ENCODE results near the gene CLCN6. TPM values are rescaled to one million over a fixed set of nuclear protein-coding genes. Genes with fewer than 3 reads are reported as not detected.

The CLCN6 gene
- polyA plus RNA-seq, 4 donors = 9.2 to 20.9 (median 12.1) TPM

GRCh38 chr1:11856698-11857097, 50.7 kb downstream of the CLCN6 start:
- H3K36me3 ChIP-seq (ENCODE audit: control insufficient read depth in 3 of 3, insufficient read depth in 2 of 3, low read depth in 1 of 3, low read length in 3 of 3) = no peaks in the 10 kb centered on the region
- 61 to 64% (median 63%) methylated on average over 3 of the region's 3 CpGs for WGBS, 3 donors
- no peak for DNase-seq

GRCh38 chr1:11857164-11857851, 51.3 kb downstream of the CLCN6 start:
- no peaks in the 10 kb centered on the region for H3K9me3 ChIP-seq (ENCODE audit: control insufficient read depth in 2 of 2, insufficient read depth in 1 of 2, low read depth in 1 of 2, low read length in 1 of 2)
- peaks cover 0 to 5% (median 0%) of the 10 kb centered on the region in 3 donors for H3K4me1 ChIP-seq (ENCODE audit: control insufficient read depth in 3 of 3, insufficient read depth in 2 of 3, low read depth in 1 of 3, low read length in 2 of 3)
- DNase-seq = no peak
- no peak overlapping the region for H3K27ac ChIP-seq (ENCODE audit: low read depth in 1 of 3, low read length in 2 of 3)
- peaks cover 2 to 27% (median 24%) of the 10 kb centered on the region in 3 donors for H3K27me3 ChIP-seq (ENCODE audit: control insufficient read depth in 3 of 3, insufficient read depth in 3 of 3, low read length in 3 of 3)
- no peak overlapping the region for H3K4me3 ChIP-seq (ENCODE audit: low read depth in 1 of 3, low read length in 3 of 3)
- 33 to 40% (median 38%) methylated on average over 10 of the region's 10 CpGs for WGBS, 3 donors
- FAIRE-seq = no peak
- no peaks in the 10 kb centered on the region for H3K36me3 ChIP-seq (ENCODE audit: control insufficient read depth in 3 of 3, insufficient read depth in 2 of 3, low read depth in 1 of 3, low read length in 3 of 3)

More at GRCh38 chr1:11856698-11857097, 50.7 kb downstream of the CLCN6 start:
- Histone ChIP-seq H3K27me3 (ENCODE audit: control insufficient read depth in 3 of 3, insufficient read depth in 3 of 3, low read length in 3 of 3) (peaks cover 2 to 27% (median 23%) of the 10 kb centered on the region in 3 donors), H3K27ac (ENCODE audit: low read depth in 1 of 3, low read length in 2 of 3) (no peak overlapping the region), H3K4me1 (ENCODE audit: control insufficient read depth in 3 of 3, insufficient read depth in 2 of 3, low read depth in 1 of 3, low read length in 2 of 3) (peaks cover 0 to 5% (median 0%) of the 10 kb centered on the region in 3 donors), H3K4me3 (ENCODE audit: low read depth in 1 of 3, low read length in 3 of 3) (no peak overlapping the region), H3K9me3 (ENCODE audit: control insufficient read depth in 2 of 2, insufficient read depth in 1 of 2, low read depth in 1 of 2, low read length in 1 of 2) (no peaks in the 10 kb centered on the region)
- no peak for FAIRE-seq

- DNase-seq = no peak
These were observed 52.2 kb downstream of the CLCN6 start for GRCh38 chr1:11858158-11858557.

GRCh38 chr1:11858613-11858967, 52.6 kb downstream of the CLCN6 start, which contains the start of gene NPPB:
Gene NPPB (minus strand): TSS chr1:11858945. CDS start chr1:11858833, 112 bp downstream.
- H3K4me3 ChIP-seq (ENCODE audit: low read depth in 1 of 3, low read length in 3 of 3) = no peak within 1 kb of the TSS
- no peaks in the 10 kb centered on the region for H3K36me3 ChIP-seq (ENCODE audit: control insufficient read depth in 3 of 3, insufficient read depth in 2 of 3, low read depth in 1 of 3, low read length in 3 of 3)
- peaks cover 2 to 27% (median 23%) of the 10 kb centered on the region in 3 donors for H3K27me3 ChIP-seq (ENCODE audit: control insufficient read depth in 3 of 3, insufficient read depth in 3 of 3, low read length in 3 of 3)
- no peak for DNase-seq
- H3K27ac ChIP-seq (ENCODE audit: low read depth in 1 of 3, low read length in 2 of 3) = no peak within 1 kb of the TSS
- H3K4me1 ChIP-seq (ENCODE audit: control insufficient read depth in 3 of 3, insufficient read depth in 2 of 3, low read depth in 1 of 3, low read length in 2 of 3) = peaks cover 0 to 5% (median 0%) of the 10 kb centered on the region in 3 donors
- H3K9me3 ChIP-seq (ENCODE audit: control insufficient read depth in 2 of 2, insufficient read depth in 1 of 2, low read depth in 1 of 2, low read length in 1 of 2) = no peaks in the 10 kb centered on the region
- FAIRE-seq = no peak
- WGBS, 3 donors = 21 to 24% (median 22%) methylated on average over 16 of the region's 16 CpGs

More at GRCh38 chr1:11858158-11858557, 52.2 kb downstream of the CLCN6 start:
- H3K27ac ChIP-seq (ENCODE audit: low read depth in 1 of 3, low read length in 2 of 3) = no peak overlapping the region
- no peak for FAIRE-seq
- no peaks in the 10 kb centered on the region for H3K9me3 ChIP-seq (ENCODE audit: control insufficient read depth in 2 of 2, insufficient read depth in 1 of 2, low read depth in 1 of 2, low read length in 1 of 2)
- H3K27me3 ChIP-seq (ENCODE audit: control insufficient read depth in 3 of 3, insufficient read depth in 3 of 3, low read length in 3 of 3) = peaks cover 2 to 27% (median 23%) of the 10 kb centered on the region in 3 donors
- no peak overlapping the region for H3K4me3 ChIP-seq (ENCODE audit: low read depth in 1 of 3, low read length in 3 of 3)
- peaks cover 0 to 5% (median 0%) of the 10 kb centered on the region in 3 donors for H3K4me1 ChIP-seq (ENCODE audit: control insufficient read depth in 3 of 3, insufficient read depth in 2 of 3, low read depth in 1 of 3, low read length in 2 of 3)
- 70 to 83% (median 76%) methylated on average over 11 to 14 of the region's 14 CpGs for WGBS, 3 donors
- no peaks in the 10 kb centered on the region for H3K36me3 ChIP-seq (ENCODE audit: control insufficient read depth in 3 of 3, insufficient read depth in 2 of 3, low read depth in 1 of 3, low read length in 3 of 3)

GRCh38 chr1:11858968-11859871, 53.2 kb downstream of the CLCN6 start:
- DNase-seq (peak; percentile 32 to 86), FAIRE-seq (no peak)
- WGBS, 3 donors = 4 to 5% (median 4%) methylated on average over 41 to 53 of the region's 53 CpGs
- Histone ChIP-seq H3K4me3 (ENCODE audit: low read depth in 1 of 3, low read length in 3 of 3) (no peak overlapping the region), H3K36me3 (ENCODE audit: control insufficient read depth in 3 of 3, insufficient read depth in 2 of 3, low read depth in 1 of 3, low read length in 3 of 3) (no peaks in the 10 kb centered on the region), H3K9me3 (ENCODE audit: control insufficient read depth in 2 of 2, insufficient read depth in 1 of 2, low read depth in 1 of 2, low read length in 1 of 2) (no peaks in the 10 kb centered on the region), H3K27me3 (ENCODE audit: control insufficient read depth in 3 of 3, insufficient read depth in 3 of 3, low read length in 3 of 3) (peaks cover 2 to 29% (median 23%) of the 10 kb centered on the region in 3 donors), H3K27ac (ENCODE audit: low read depth in 1 of 3, low read length in 2 of 3) (no peak overlapping the region), H3K4me1 (ENCODE audit: control insufficient read depth in 3 of 3, insufficient read depth in 2 of 3, low read depth in 1 of 3, low read length in 2 of 3) (peaks cover 0 to 5% (median 0%) of the 10 kb centered on the region in 3 donors)

GRCh38 chr1:11860083-11860482, 54.1 kb downstream of the CLCN6 start:
- FAIRE-seq = no peak
- Histone ChIP-seq H3K36me3 (ENCODE audit: control insufficient read depth in 3 of 3, insufficient read depth in 2 of 3, low read depth in 1 of 3, low read length in 3 of 3) (no peaks in the 10 kb centered on the region), H3K27ac (ENCODE audit: low read depth in 1 of 3, low read length in 2 of 3) (no peak overlapping the region), H3K9me3 (ENCODE audit: control insufficient read depth in 2 of 2, insufficient read depth in 1 of 2, low read depth in 1 of 2, low read length in 1 of 2) (no peaks in the 10 kb centered on the region), H3K4me1 (ENCODE audit: control insufficient read depth in 3 of 3, insufficient read depth in 2 of 3, low read depth in 1 of 3, low read length in 2 of 3) (peaks cover 0 to 5% (median 0%) of the 10 kb centered on the region in 3 donors), H3K27me3 (ENCODE audit: control insufficient read depth in 3 of 3, insufficient read depth in 3 of 3, low read length in 3 of 3) (peaks cover 2 to 29% (median 23%) of the 10 kb centered on the region in 3 donors), H3K4me3 (ENCODE audit: low read depth in 1 of 3, low read length in 3 of 3) (no peak overlapping the region)
- DNase-seq = no peak
- 46 to 66% (median 62%) methylated on average over 2 of the region's 2 CpGs for WGBS, 3 donors

GRCh38 chr1:11860587-11860986, 54.6 kb downstream of the CLCN6 start:
- 47 to 75% (median 62%) methylated on average over 1 of the region's 1 CpG for WGBS, 3 donors

GRCh38 chr1:11862890-11863289, 56.9 kb downstream of the CLCN6 start:
- 22 to 40% (median 29%) methylated on average over 6 of the region's 6 CpGs for WGBS, 3 donors
- Histone ChIP-seq H3K4me3 (ENCODE audit: low read depth in 1 of 3, low read length in 3 of 3) (no peak overlapping the region), H3K4me1 (ENCODE audit: control insufficient read depth in 3 of 3, insufficient read depth in 2 of 3, low read depth in 1 of 3, low read length in 2 of 3) (peaks cover 0 to 5% (median 0%) of the 10 kb centered on the region in 3 donors), H3K27me3 (ENCODE audit: control insufficient read depth in 3 of 3, insufficient read depth in 3 of 3, low read length in 3 of 3) (peaks cover 0 to 24% (median 17%) of the 10 kb centered on the region in 3 donors), H3K9me3 (ENCODE audit: control insufficient read depth in 2 of 2, insufficient read depth in 1 of 2, low read depth in 1 of 2, low read length in 1 of 2) (no peaks in the 10 kb centered on the region), H3K27ac (ENCODE audit: low read depth in 1 of 3, low read length in 2 of 3) (no peak overlapping the region), H3K36me3 (ENCODE audit: control insufficient read depth in 3 of 3, insufficient read depth in 2 of 3, low read depth in 1 of 3, low read length in 3 of 3) (no peaks in the 10 kb centered on the region)
- DNase-seq (no peak), FAIRE-seq (no peak)

More at GRCh38 chr1:11860587-11860986, 54.6 kb downstream of the CLCN6 start:
- Histone ChIP-seq H3K36me3 (ENCODE audit: control insufficient read depth in 3 of 3, insufficient read depth in 2 of 3, low read depth in 1 of 3, low read length in 3 of 3) (no peaks in the 10 kb centered on the region), H3K9me3 (ENCODE audit: control insufficient read depth in 2 of 2, insufficient read depth in 1 of 2, low read depth in 1 of 2, low read length in 1 of 2) (no peaks in the 10 kb centered on the region), H3K27me3 (ENCODE audit: control insufficient read depth in 3 of 3, insufficient read depth in 3 of 3, low read length in 3 of 3) (peaks cover 2 to 29% (median 23%) of the 10 kb centered on the region in 3 donors), H3K4me1 (ENCODE audit: control insufficient read depth in 3 of 3, insufficient read depth in 2 of 3, low read depth in 1 of 3, low read length in 2 of 3) (peaks cover 0 to 5% (median 0%) of the 10 kb centered on the region in 3 donors), H3K27ac (ENCODE audit: low read depth in 1 of 3, low read length in 2 of 3) (no peak overlapping the region), H3K4me3 (ENCODE audit: low read depth in 1 of 3, low read length in 3 of 3) (no peak overlapping the region)
- no peak for FAIRE-seq
- DNase-seq = no peak

Measured in small intestine (tissue), 7 donors.